ENCODE data around the gene TRPM2. TPM values are rescaled to one million over a fixed set of nuclear protein-coding genes. Genes with fewer than 3 reads are reported as not detected.
A peak's percentile ranks its signal among the peaks of the same experiment; 100 is the strongest.

The TRPM2 gene
- total RNA-seq, 1 donor from 2014 or later: 0.09 TPM

GRCh38 chr21:44423941-44424607 lies 70.7 kb downstream of the TRPM2 start:
- DNase-seq (ENCODE audit: low spot score in 2 of 2, unreplicated experiment in 2 of 2): no peak
- Mint-ChIP-seq H3K27ac (no peak overlapping the region), H3K9me3 (peaks cover 9% of the 10 kb centered on the region)

GRCh38 chr21:44424608-44425306 lies 71.3 kb downstream of the TRPM2 start:
- H3K4me3 Mint-ChIP-seq: no peak overlapping the region
- H3K27ac Mint-ChIP-seq: no peak overlapping the region
- no peak for DNase-seq (ENCODE audit: low spot score in 2 of 2, unreplicated experiment in 2 of 2)
- peaks cover 5% of the 10 kb centered on the region for H3K9me3 Mint-ChIP-seq
- no peaks in the 10 kb centered on the region for H3K4me1 Mint-ChIP-seq
- no peaks in the 10 kb centered on the region for H3K27me3 Mint-ChIP-seq (ENCODE audit: low read depth)
- TF ChIP-seq CTCF (IDR thresholded peaks at IDR 0.05; ENCODE audit: unreplicated experiment): no peak
- H3K36me3 Mint-ChIP-seq: no peaks in the 10 kb centered on the region

More at GRCh38 chr21:44423941-44424607, 70.7 kb downstream of the TRPM2 start:
- Mint-ChIP-seq H3K4me3 (no peak overlapping the region), H3K36me3 (no peaks in the 10 kb centered on the region), H3K4me1 (no peaks in the 10 kb centered on the region), H3K27me3 (ENCODE audit: low read depth) (no peaks in the 10 kb centered on the region)
- no peak for TF ChIP-seq CTCF (IDR thresholded peaks at IDR 0.05; ENCODE audit: unreplicated experiment)

- Mint-ChIP-seq H3K27ac (no peak overlapping the region), H3K9me3 (peaks cover 7% of the 10 kb centered on the region), H3K4me3 (no peak overlapping the region), H3K27me3 (ENCODE audit: low read depth) (no peaks in the 10 kb centered on the region), H3K4me1 (no peaks in the 10 kb centered on the region), H3K36me3 (no peaks in the 10 kb centered on the region)
- no peak for TF ChIP-seq CTCF (IDR thresholded peaks at IDR 0.05; ENCODE audit: unreplicated experiment)
- DNase-seq (ENCODE audit: low spot score in 2 of 2, unreplicated experiment in 2 of 2): peak in 1 of 2 experiments; percentile 34
Measured at GRCh38 chr21:44425307-44425894, 72.0 kb downstream of the TRPM2 start.

- Mint-ChIP-seq H3K27me3 (ENCODE audit: low read depth) (no peaks in the 10 kb centered on the region), H3K4me3 (no peak overlapping the region), H3K36me3 (no peaks in the 10 kb centered on the region), H3K27ac (no peak overlapping the region), H3K9me3 (peaks cover 10% of the 10 kb centered on the region), H3K4me1 (no peaks in the 10 kb centered on the region)
- TF ChIP-seq CTCF (IDR thresholded peaks at IDR 0.05; ENCODE audit: unreplicated experiment): no peak
- DNase-seq (ENCODE audit: low spot score in 2 of 2, unreplicated experiment in 2 of 2): peak in 1 of 2 experiments; percentile 30
Measured at GRCh38 chr21:44425895-44426662, 72.7 kb downstream of the TRPM2 start.

- H3K27me3 Mint-ChIP-seq (ENCODE audit: low read depth): no peaks in the 10 kb centered on the region
- H3K27ac Mint-ChIP-seq: no peak overlapping the region
- no peak overlapping the region for H3K4me3 Mint-ChIP-seq
- H3K4me1 Mint-ChIP-seq: no peaks in the 10 kb centered on the region
- H3K9me3 Mint-ChIP-seq: peaks cover 14% of the 10 kb centered on the region
- peak in 1 of 2 experiments; percentile 37 for DNase-seq (ENCODE audit: low spot score in 2 of 2, unreplicated experiment in 2 of 2)
- TF ChIP-seq CTCF (IDR thresholded peaks at IDR 0.05; ENCODE audit: unreplicated experiment): no peak
- H3K36me3 Mint-ChIP-seq: no peaks in the 10 kb centered on the region
Measured at GRCh38 chr21:44426663-44427191, 73.3 kb downstream of the TRPM2 start.

Data from mesothelial cell of epicardium (in vitro differentiated cells).